Mesenteric fat pad (tissue), 1 donor: ENCODE results near the gene VN1R5. TPM values are rescaled to one million over a fixed set of nuclear protein-coding genes. Genes with fewer than 3 reads are reported as not detected.

Experiments used
- DNase-seq: peaks from one replicate; pipeline ENCODE4 v3.0.0-alpha.2; 2020; ENCODE audit warnings: low spot score
- total RNA-seq: library from RNA; stranded (reverse); fragmentation: NEBNext Ultra II Directional; extraction: Animal tissue kit (Norgen Biotek cat#: 25700); gene quantifications from one replicate; pipeline ENCODE4 v1.2.1, GENCODE V29; 2021
- donor health status: DM: yes; HTN: yes; CAD: no.

VN1R5 gene
- total RNA-seq, 1 donor from 2014 or later = not detected

GRCh38 chr1:247299723-247300381 is 44.0 kb downstream of the VN1R5 start:
- peak; percentile 71 for DNase-seq

GRCh38 chr1:247300491-247301175 is 44.8 kb downstream of the VN1R5 start:
- peak; percentile 87 for DNase-seq

DNA sequence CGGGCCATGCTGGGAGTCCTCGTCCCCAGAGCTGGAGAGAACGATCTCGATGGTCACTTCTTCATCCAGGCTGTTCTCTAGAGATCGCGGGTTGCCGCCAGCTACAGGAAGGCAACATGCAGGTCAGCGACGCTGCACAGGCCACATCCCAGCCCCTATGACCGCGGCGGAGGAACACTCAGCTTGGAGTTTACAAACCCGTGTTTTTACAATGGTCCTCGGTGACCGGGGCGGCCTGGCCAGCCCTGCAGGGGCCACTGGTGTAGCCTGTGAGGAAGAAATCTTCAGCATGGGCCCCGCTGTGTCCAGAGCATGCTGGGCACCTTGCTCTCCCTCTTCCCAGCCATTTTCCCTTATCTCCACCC is 45.3 kb downstream of the VN1R5 start:
- DNase-seq = peak; percentile 78

DNA sequence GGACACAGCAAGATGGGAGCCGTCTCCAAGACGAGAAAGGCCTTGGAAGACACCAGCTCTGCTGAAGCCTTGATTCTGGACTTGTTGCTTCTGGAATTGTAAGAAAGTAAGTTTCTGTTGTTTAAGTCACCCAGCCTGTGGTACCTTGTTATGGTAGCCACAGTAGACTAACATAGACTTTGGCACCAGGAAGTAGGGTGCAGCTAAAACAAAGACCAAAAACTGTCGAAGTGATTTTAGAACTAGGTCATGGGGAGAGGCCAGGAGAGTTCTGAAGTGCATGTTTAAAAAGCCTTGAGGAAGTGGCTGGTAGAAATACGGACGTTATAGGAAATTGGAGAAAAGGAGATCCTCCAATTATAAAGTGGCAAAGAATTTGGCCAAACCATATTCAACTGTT is 47.3 kb downstream of the VN1R5 start:
- no peak for DNase-seq

DNA sequence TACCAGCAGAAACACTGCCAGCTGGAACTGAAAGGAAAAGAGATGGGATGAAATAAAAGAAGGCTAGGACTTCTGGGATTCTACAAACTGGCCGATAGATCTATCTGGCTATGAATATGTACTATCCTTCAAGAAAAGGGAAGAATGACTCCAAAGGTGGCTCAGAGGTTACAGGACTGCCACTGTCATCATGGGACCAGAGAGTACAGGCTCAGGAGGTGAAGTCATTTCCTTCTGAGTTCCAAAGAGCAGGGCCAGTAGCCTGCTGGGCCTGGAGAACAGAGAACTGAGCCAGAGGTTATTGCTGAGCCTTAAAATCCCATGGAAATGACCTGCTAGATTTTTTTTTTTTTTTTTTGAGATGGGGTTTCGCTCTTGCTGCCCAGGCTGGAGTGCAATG is 48.2 kb downstream of the VN1R5 start:
- peak; percentile 22 for DNase-seq

Other genes with a start within 250 kb of the VN1R5 start
- not detected for gene ZNF695, start 248.0 kb upstream of the VN1R5 start, total RNA-seq
- 2.8 TPM for gene ZNF670, start 177.3 kb upstream of the VN1R5 start, total RNA-seq
- 7.7 TPM for gene ZNF669, start 151.7 kb upstream of the VN1R5 start, total RNA-seq
- gene ZNF124, start 84.1 kb upstream of the VN1R5 start, total RNA-seq = 17.7 TPM
- gene ZNF496, start 75.8 kb downstream of the VN1R5 start, total RNA-seq = 14.4 TPM
- 11.5 TPM for gene NLRP3, start 160.1 kb downstream of the VN1R5 start, total RNA-seq
- not detected for gene OR2B11, start 202.0 kb downstream of the VN1R5 start, total RNA-seq